Loucy (cell line): ENCODE results near the gene TMEM204.

ENCODE experiments used
- CTCF ChIP-seq: fragments of 200-600 bp; sonication (generic); conservative IDR thresholded peaks from 2 replicates; pipeline ENCODE4 v1.5.1; 2014; ENCODE audit warnings: mild to moderate bottlenecking, antibody characterized with exemption, low read length
- EZH2phosphoT487 ChIP-seq: fragments of 200-600 bp; IDR thresholded peaks from 2 replicates; pipeline ENCODE4 v1.6.1; 2018; ENCODE audit warnings: antibody characterized with exemption, mild to moderate bottlenecking, moderate library complexity, borderline replicate concordance

GRCh38 chr16:1496464-1496863, 37.0 kb upstream of the TMEM204 start:
- TF ChIP-seq CTCF, result no peak
- TF ChIP-seq EZH2phosphoT487, result no peak
